K562 (cell line): ENCODE measurements around the gene VEGFA. TPM values are rescaled to one million over a fixed set of nuclear protein-coding genes. Genes with fewer than 3 reads are reported as not detected.

Experiments used
- CGGBP1 ChIP-seq: fragments of 250-450 bp; sonication (Bioruptor Pico); IDR thresholded peaks from 2 replicates; pipeline ENCODE4 v1.9.0; 2021; ENCODE audit warnings: mild to moderate bottlenecking
- CTBP1 ChIP-seq: fragments of 450-650 bp; IDR thresholded peaks from 2 replicates; pipeline ENCODE4 v1.6.1; 2016; ENCODE audit warnings: borderline replicate concordance
- E2F8 ChIP-seq: fragments of 450-650 bp; IDR thresholded peaks from 2 replicates; pipeline ENCODE4 v1.7.1; 2018; ENCODE audit warnings: mild to moderate bottlenecking, low read depth; ENCODE audit not compliant: partially characterized antibody
- GABPA ChIP-seq: fragments of 200-800 bp; sonication (Bioruptor generic); conservative IDR thresholded peaks from 2 replicates; pipeline ENCODE4 v1.6.1; 2016; ENCODE audit warnings: low read depth, missing genetic modification characterization, missing compliant biosample characterization
- HMG20A ChIP-seq: fragments of 450-650 bp; formaldehyde crosslinking; conservative IDR thresholded peaks from 2 replicates; pipeline ENCODE4 v1.4.0; 2020; ENCODE audit warnings: mild to moderate bottlenecking, mixed read lengths
- KLF16 ChIP-seq: IDR thresholded peaks from 2 replicates; pipeline ENCODE4 v1.6.1; 2016; ENCODE audit warnings: antibody characterized with exemption
- MIER1 ChIP-seq: fragments of 450-650 bp; IDR thresholded peaks from 2 replicates; pipeline ENCODE4 v1.6.1; 2016; ENCODE audit warnings: antibody characterized with exemption, mild to moderate bottlenecking, low read depth
- MTF1 ChIP-seq: fragments of 250-450 bp; sonication (Bioruptor Pico); IDR thresholded peaks from 2 replicates; pipeline ENCODE4 v1.9.0; 2021; ENCODE audit warnings: moderate library complexity, mild to moderate bottlenecking, inconsistent platforms, borderline replicate concordance
- NFYB ChIP-seq: IDR thresholded peaks from 2 replicates; pipeline ENCODE4 v1.6.1; 2011; ENCODE audit warnings: mild to moderate bottlenecking, moderate library complexity; ENCODE audit not compliant: insufficient read length; ENCODE audit errors: extremely low read depth
- POLR3G ChIP-seq: IDR thresholded peaks from 2 replicates; pipeline ENCODE4 v1.6.1; 2011; ENCODE audit not compliant: insufficient read length, insufficient replicate concordance; ENCODE audit errors: extremely low read depth
- RBM25 ChIP-seq: fragments of 200-400 bp; formaldehyde crosslinking; IDR thresholded peaks from 2 replicates; pipeline ENCODE4 v1.6.1; 2018; ENCODE audit warnings: low read length, low read depth, moderate library complexity; ENCODE audit not compliant: severe bottlenecking
- TBP ChIP-seq: optimal IDR thresholded peaks from 2 replicates; pipeline ENCODE3; 2011; ENCODE audit warnings: low read depth, low read length, improper control_type of control experiment
- TEAD4 ChIP-seq, 2 experiments: sonication (generic) in 1 of 2; formaldehyde crosslinking in 1 of 2; IDR thresholded peaks; 2 replicates each; pipeline versions ENCODE4 v1.6.1 to v1.8.0; 2012 to 2022; ENCODE audit warnings: borderline replicate concordance in 1 of 2, inconsistent platforms in 1 of 2, low read length in 1 of 2, mild to moderate bottlenecking in 1 of 2, missing genetic modification reagents in 1 of 2
- ZBTB9 ChIP-seq: fragments of 450-650 bp; formaldehyde crosslinking; IDR thresholded peaks from 2 replicates; pipeline ENCODE4 v1.4.0; 2020; ENCODE audit warnings: mild to moderate bottlenecking, moderate library complexity
- ZNF140 ChIP-seq: fragments of 250-450 bp; sonication (Bioruptor Pico); IDR thresholded peaks from 2 replicates; pipeline ENCODE4 v1.8.0; 2021; ENCODE audit warnings: moderate library complexity, mild to moderate bottlenecking, inconsistent platforms
- ZNF57 ChIP-seq: fragments of 450-650 bp; formaldehyde crosslinking; IDR thresholded peaks from 2 replicates; pipeline ENCODE4 v1.4.0; 2020; ENCODE audit warnings: mild to moderate bottlenecking, moderate library complexity
- polyA plus RNA-seq, 8 experiments: library from polyadenylated mRNA; depleted of rRNA in 4 of 8; stranded (reverse) in 5 of 8; unstranded in 3 of 8; fragments of >200 nt; fragmentation: Nextera tagmentation in 2 of 8; fragmentation: Illumina TruSeq in 1 of 8; extraction: Ambion mirVana in 2 of 8; extraction: Trizol in 1 of 8; gene quantifications; 2 replicates each; pipeline versions ENCODE4 v1.2.1 to v1.2.3, GENCODE V29; 2011 to 2014; ENCODE audit warnings: inconsistent platforms in 1 of 8, missing spikeins in 1 of 8
- total RNA-seq, 7 experiments: library from RNA; depleted of rRNA in 6 of 7; stranded (reverse); fragments of >200 nt in 6 of 7; fragmentation: Illumina TruSeq in 2 of 7; extraction: Trizol in 2 of 7; gene quantifications; 2 replicates each; pipeline versions ENCODE4 v1.2.1 to v1.2.3, GENCODE V29; 2011 to 2021; ENCODE audit warnings: low replicate concordance in 1 of 7
- TF ChIP-seq, protein P1 (sequence below): sonication (generic); formaldehyde crosslinking; IDR thresholded peaks from 2 replicates; pipeline ENCODE4 v1.8.0; 2023; ENCODE audit warnings: mild to moderate bottlenecking, missing genetic modification reagents
- TF ChIP-seq, protein P2 (sequence below), 2 experiments: fragments of 450-650 bp in 1 of 2; sonication (generic) in 1 of 2; formaldehyde crosslinking; conservative IDR thresholded peaks; 2 replicates each; pipeline versions ENCODE4 v1.4.0 to v1.8.1; 2020 to 2022; ENCODE audit warnings: mild to moderate bottlenecking in 1 of 2, missing genetic modification reagents in 1 of 2
- TF ChIP-seq, protein P3 (sequence below): fragments of 250-450 bp; sonication (Bioruptor Pico); IDR thresholded peaks from 2 replicates; pipeline ENCODE4 v1.5.0; 2020; ENCODE audit warnings: mild to moderate bottlenecking

VEGFA gene
- total and polyA plus RNA-seq, 9 of the 15 experiments (the other 6 are each of a cell fraction or from before 2014, with no cell fraction given), result 14.0 to 271 (median 124) TPM

DNA sequence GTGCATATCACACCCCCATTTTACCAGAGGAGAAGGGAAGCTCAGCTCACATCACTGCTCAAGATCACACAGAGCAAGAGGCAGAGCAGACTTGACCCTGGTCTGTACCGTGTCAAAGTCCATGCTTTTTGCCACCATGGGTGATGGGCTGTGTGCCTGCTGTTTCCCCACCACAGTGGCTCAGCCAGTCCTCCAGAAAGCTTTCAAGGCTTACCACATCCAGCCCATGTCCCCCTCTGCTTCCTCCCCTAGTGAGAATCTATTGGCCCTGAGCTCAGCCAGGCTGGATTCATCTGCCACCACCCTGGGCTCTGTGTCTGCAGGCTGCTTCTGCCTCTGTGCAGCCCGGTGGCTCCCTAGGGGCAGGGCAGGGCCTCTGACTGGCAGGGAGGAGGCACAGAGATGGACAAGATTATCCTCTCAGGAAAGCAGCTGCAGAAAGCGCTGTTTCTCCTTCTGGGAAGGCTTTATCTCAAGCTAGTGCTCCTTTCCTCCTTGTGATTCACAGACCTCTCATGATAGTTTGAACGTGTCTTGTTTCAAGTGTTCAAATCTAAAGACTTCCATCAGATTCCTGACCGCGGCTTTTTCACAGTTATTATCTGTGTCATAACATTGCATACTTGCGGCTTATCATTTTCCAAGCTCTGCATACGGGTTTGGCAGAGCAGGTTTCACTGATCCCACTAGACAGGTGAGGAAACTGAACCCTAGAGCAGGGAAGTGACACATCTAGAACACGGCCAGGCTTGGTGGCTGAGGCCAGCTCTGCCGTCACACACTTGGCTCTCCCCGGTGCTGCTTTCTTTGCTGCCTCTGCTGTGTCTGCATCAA is 37.4 kb downstream of the VEGFA start (continued):
- TF ChIP-seq TEAD4 (IDR thresholded peaks at IDR 0.05; ENCODE audit: low read length) (peak; percentile 88), TEAD4 (CRISPR knock-in tag; IDR thresholded peaks at IDR 0.05; ENCODE audit: borderline replicate concordance) (no peak), ZBTB9 (CRISPR knock-in tag) (no peak), HMG20A (CRISPR knock-in tag) (no peak), ZNF140 (CRISPR knock-in tag) (no peak), POLR3G (no peak), CTBP1 (peak; percentile 92; the same call in 1 of the 2 replicates), CGGBP1 (CRISPR knock-in tag) (no peak), KLF16 (peak; percentile 78), NFYB (no peak), RBM25 (peak; percentile 31), MIER1 (no peak), GABPA (no peak), E2F8 (no peak), MTF1 (no peak), ZNF57 (CRISPR knock-in tag) (no peak), TBP (no peak)
- TF ChIP-seq, protein P1, sequence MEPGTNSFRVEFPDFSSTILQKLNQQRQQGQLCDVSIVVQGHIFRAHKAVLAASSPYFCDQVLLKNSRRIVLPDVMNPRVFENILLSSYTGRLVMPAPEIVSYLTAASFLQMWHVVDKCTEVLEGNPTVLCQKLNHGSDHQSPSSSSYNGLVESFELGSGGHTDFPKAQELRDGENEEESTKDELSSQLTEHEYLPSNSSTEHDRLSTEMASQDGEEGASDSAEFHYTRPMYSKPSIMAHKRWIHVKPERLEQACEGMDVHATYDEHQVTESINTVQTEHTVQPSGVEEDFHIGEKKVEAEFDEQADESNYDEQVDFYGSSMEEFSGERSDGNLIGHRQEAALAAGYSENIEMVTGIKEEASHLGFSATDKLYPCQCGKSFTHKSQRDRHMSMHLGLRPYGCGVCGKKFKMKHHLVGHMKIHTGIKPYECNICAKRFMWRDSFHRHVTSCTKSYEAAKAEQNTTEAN (CRISPR knock-in tag), result peak; percentile 56; the same call in 1 of the 2 replicates
- TF ChIP-seq, protein P2, sequence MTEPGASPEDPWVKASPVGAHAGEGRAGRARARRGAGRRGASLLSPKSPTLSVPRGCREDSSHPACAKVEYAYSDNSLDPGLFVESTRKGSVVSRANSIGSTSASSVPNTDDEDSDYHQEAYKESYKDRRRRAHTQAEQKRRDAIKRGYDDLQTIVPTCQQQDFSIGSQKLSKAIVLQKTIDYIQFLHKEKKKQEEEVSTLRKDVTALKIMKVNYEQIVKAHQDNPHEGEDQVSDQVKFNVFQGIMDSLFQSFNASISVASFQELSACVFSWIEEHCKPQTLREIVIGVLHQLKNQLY (CRISPR knock-in tag; conservative IDR thresholded peaks at IDR 0.05), result no peak
- TF ChIP-seq, protein P3, sequence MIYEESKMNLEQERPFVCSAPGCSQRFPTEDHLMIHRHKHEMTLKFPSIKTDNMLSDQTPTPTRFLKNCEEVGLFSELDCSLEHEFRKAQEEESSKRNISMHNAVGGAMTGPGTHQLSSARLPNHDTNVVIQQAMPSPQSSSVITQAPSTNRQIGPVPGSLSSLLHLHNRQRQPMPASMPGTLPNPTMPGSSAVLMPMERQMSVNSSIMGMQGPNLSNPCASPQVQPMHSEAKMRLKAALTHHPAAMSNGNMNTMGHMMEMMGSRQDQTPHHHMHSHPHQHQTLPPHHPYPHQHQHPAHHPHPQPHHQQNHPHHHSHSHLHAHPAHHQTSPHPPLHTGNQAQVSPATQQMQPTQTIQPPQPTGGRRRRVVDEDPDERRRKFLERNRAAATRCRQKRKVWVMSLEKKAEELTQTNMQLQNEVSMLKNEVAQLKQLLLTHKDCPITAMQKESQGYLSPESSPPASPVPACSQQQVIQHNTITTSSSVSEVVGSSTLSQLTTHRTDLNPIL (CRISPR knock-in tag), result no peak
